ENCODE results near the gene SLC25A21.

DNA sequence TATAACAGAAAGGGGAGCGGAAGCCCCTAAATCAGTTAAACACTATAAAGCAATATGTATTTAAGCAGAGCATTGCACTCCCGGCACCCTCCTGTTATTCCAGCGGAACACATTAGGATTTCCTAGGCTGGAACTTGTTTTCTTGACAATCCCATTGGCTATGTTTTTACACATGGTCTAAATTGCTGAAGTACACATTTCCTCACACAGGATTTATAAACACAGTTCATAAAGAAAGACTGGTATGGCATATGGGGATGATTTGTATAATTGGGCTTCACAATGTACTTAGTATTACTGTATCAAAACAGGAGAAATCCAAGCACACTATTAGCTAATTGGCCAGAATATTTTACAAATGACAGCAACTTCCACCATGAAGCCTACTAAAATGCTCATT, 487.5 kb downstream of the SLC25A21 start:
- TF ChIP-seq EZH2 (IDR thresholded peaks at IDR 0.05), result no peak
- TF ChIP-seq, protein P1, sequence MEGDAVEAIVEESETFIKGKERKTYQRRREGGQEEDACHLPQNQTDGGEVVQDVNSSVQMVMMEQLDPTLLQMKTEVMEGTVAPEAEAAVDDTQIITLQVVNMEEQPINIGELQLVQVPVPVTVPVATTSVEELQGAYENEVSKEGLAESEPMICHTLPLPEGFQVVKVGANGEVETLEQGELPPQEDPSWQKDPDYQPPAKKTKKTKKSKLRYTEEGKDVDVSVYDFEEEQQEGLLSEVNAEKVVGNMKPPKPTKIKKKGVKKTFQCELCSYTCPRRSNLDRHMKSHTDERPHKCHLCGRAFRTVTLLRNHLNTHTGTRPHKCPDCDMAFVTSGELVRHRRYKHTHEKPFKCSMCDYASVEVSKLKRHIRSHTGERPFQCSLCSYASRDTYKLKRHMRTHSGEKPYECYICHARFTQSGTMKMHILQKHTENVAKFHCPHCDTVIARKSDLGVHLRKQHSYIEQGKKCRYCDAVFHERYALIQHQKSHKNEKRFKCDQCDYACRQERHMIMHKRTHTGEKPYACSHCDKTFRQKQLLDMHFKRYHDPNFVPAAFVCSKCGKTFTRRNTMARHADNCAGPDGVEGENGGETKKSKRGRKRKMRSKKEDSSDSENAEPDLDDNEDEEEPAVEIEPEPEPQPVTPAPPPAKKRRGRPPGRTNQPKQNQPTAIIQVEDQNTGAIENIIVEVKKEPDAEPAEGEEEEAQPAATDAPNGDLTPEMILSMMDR (IDR thresholded peaks at IDR 0.05), result no peak
- no peak for TF ChIP-seq EZH2phosphoT487 (IDR thresholded peaks at IDR 0.05)
